GM19397 (cell line): ENCODE data around the gene CHTOP.
"Not testable (repeated sequence)": the region's sequence is repeated elsewhere in the genome, so short reads cannot be mapped to it uniquely, and the experiment has no call there.

Experiments used
- ATAC-seq: cut with Tn5 transposase; IDR thresholded peaks from one replicate; pipeline ENCODE4 v1.9.1; 2021; ENCODE audit warnings: mild to moderate bottlenecking, moderate library complexity; ENCODE audit not compliant: unreplicated experiment

The CHTOP gene

DNA sequence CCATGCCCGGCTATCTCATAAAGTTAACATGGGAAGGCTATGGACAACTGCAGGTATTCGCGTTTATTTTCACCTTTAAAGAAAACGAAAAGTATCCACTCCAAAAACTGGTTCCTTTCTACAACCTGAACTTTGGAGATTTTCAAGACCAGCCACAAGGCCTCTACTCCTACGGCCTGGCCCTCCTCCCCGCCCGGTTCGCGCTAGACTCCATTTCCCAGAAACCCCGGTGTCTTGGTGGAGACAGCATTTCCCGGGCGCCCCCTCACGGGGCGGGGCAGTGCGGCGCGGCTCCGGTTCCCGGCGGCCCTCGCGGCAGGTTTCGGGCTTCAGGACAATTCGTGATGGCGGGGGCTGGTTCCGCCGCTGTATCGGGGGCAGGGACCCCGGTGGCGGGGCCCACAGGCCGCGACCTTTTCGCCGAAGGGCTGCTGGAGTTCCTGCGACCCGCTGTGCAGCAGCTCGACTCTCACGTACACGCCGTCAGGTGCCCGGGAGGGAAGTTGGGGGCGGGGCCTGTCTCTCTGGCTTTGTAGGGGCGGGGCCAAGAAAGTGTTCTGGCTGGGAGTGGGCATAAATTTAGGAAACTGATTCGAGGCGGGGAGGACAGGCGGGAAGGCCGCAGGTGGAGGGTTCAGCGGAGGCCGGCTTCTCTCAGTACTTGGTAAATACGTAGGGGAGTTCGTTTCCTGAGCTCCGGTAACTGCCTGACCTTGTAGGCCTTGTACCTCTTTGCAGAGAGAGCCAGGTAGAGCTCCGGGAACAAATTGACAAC lies 24.7 kb downstream of the CHTOP start, which contains the start of gene SNAPIN:
Gene SNAPIN, plus strand, starts transcription at position 304 of the 775 bp plus-strand sequence. Its CDS starts 41 bp downstream, at position 345.
- ATAC-seq = peak; percentile 91

DNA sequence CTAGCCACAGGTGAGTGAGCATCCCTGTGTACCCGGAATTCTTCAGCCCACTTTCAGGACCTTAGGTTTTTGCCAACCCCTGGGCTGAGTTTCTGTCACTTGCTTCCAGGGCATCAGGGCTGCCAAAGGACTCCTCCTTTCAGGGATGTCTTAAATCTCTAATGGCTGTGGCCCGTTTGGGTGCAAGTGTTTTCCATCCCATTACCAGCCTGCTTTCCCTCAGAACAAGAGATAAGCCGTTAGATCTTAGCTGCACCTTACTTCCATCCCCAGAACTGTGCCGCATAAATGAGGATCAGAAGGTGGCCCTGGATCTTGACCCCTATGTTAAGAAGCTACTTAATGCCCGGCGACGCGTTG lies 25.3 kb downstream of the CHTOP start:
- no peak for ATAC-seq

DNA sequence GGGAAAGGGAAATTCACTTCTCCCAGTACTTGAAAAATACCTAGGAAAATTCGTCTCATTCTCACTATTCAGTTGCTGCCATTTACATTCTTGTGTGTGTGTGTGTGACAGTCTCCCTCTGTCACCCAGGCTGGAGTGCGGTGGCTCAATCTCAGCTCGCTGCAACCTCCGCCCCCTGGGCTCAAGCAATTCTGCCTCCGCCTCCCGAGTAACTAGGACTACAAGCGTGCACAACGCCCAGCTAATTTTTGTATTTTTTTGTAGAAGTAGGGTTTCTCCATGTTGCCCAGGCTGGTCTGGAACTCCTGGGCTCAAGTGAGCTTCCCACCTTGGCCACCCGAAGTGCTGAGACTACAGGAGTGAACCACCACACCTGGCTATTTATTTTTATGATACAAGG lies 25.8 kb downstream of the CHTOP start:
- no peak for ATAC-seq

DNA sequence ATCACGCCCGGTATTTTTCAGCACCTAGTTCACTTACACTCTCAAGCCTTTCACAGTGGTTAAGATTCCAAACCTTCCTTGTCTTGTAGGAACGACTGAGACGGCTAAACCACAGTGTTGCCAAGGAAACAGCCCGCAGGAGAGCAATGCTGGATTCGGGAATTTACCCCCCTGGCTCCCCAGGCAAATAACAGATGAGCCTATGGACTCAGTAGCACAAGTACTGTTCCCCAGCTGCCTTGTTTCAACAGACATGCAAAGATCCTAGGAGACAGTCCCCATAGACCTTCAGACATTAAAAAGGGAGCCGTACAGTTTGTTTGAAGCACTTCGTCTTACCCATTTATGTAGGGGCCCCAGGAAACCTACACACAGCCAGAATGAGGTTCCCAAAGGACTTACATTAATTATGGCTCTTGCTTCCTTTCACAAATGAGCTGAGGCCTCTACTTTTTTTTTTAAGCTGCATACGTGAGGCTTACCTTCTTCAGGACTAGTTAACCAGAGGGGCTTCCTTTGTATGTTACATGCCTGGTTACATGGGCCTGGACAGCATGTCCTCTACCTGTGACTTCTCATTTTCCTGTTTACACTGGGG lies 27.3 kb downstream of the CHTOP start:
- no peak for ATAC-seq

DNA sequence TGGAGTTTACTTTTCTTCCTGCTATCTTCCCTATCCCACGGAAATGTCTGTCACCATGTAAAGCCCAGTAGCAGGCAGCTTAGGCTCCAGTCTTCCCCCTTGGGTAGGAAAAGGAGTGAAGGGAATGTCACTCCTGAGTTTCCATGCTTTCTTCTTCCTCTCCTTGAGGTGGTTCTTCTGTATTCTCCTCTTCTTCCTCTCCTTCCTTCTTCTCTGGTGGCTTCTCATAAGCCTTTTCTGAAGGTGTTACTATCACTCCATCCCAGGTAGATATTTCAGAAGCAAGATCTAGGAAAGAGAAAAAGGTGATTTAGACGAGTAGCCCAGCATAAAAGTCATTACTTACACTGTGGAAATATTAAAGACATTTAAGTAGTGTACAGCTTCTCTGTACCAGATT lies 28.4 kb downstream of the CHTOP start:
- no peak for ATAC-seq

DNA sequence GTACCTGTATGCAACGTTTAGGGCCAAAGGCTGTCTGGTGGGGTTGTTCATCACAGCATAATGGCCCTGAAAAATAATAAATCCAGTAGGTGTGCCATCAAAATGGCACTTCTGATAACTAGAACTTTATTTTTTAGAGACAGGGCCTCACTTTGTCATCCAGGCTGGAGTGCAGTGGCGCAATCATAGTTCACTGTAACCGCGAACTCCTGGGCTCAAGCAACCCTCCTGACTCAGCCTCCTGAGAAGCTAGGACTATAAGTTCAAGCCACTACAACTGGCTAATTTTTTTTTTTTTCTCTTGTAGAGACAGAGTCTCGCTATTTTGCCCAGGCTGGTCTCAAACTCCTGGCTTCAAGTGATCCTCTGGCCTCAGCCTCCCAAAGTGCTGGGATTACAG lies 29.3 kb downstream of the CHTOP start:
- no peak for ATAC-seq

DNA sequence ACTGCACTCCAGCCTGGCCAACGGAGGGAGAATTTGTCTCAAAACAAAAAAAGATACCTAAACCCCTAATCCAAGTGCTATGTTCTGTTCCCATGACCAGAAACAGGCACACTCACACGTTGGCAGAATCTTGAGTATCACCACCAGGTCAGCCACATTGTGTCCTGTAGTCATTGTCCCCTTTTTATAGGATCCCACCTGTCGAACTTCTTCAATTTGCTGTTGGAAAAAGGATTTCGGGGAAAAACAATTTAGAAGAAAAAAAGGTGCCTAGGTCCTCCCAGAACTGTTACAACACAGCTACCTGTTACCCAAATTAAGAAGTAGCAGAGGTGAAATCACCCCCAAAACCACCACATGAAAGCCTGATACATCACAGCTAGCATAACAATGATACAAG lies 33.6 kb downstream of the CHTOP start:
- ATAC-seq = no peak

DNA sequence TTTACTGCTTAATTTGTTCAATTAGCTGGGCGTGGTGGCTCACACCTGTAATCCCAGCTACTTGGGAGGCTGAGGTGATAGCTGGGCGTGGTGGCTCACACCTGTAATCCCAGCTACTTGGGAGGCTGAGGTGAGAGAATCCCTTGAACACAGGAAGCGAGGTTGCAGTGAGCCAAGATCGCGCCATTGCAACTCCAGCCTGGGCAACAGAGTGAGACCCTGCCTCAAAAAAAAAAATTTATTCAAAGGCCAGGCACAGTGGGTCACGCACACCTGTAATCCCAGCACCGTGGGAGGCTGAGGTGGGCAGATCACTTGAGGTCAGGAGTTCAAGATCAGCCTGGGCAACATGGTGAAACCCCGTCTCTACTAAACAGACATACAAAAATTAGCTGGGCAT lies 34.8 kb downstream of the CHTOP start:
- ATAC-seq = not testable (repeated sequence)

DNA sequence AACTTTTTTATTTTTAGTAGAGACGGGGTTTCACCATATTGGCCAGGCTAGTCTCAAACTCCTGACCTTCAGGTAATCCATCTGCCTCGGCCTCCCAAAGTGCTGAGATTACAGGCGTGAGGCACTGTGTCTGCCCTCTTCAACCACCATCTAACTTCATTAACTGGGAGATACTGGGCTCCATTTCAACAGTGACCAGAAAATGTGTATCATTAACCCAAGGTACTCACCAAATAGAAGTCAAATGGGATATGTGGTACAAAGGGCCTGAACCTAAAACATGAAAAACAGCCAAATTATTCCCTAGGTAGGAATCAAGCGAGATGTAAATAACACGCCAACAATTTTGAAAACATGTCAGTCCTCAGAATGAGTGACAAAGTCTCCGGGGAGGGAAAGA lies 35.7 kb downstream of the CHTOP start:
- no peak for ATAC-seq

DNA sequence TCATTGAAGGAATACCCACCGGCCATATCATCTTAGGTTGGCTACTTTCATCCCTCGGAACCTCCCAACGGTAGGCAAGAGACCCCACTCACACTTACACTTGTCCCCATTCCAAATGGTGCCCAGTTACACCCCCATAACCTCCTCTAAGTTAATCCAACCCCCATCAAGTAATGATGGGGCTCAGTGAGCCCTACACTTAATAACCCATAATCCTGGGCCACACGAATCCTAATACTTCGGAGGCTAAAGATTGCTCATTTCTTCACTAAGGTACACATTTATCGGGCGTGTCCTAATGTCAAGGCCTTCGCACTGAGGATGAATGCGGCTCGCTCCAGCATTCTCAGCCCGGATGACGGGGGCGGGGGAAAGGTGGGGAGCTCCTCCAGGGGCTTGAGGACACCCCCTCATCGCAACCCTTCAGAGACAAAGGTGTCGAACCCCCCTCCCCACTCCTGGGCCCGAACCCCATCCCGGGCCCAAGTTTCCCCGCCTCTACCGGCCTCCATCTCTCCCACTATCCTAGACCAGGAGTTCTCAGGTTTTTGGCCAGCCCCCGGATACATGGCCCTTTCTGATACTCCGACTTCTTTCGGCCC lies 36.5 kb downstream of the CHTOP start:
- ATAC-seq = no peak

DNA sequence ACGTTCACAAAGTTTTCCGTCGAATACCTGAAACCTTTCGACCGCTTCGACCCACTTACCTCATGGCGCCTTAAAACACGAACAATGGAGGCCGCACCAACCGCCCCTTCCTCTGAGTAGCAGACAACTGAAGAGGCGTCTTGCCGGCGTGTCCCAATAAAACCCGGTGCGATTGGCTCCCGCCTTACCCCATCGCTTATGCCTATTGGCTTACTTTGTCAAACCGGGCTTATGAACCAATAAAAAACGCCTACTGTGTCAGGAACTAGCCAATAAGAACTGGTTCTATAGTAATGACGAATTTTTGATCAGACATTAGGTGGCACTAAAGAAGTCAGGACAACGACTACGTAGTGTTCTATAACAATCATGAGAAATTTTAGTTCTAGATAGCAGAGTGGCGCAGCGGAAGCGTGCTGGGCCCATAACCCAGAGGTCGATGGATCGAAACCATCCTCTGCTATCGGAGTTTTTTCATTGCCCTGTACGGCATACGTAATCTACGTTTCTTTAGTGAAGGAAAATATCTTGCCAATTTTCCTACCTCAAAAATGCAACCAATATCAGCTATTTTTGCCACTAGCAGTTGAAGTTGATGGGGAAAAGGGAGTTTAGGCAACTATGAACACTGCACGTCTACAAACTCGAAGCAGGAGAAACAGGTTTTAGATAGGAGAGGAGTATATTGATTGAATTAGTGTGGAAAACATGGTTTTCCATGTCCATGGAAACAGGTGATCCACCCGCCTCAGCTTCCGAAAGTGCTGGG lies 37.2 kb downstream of the CHTOP start, which contains the start of gene ILF2:
Gene ILF2, minus strand, starts transcription at position 135 of the 769 bp plus-strand sequence. Its CDS starts 71 bp downstream, at position 64.
- ATAC-seq = peak; percentile 90

DNA sequence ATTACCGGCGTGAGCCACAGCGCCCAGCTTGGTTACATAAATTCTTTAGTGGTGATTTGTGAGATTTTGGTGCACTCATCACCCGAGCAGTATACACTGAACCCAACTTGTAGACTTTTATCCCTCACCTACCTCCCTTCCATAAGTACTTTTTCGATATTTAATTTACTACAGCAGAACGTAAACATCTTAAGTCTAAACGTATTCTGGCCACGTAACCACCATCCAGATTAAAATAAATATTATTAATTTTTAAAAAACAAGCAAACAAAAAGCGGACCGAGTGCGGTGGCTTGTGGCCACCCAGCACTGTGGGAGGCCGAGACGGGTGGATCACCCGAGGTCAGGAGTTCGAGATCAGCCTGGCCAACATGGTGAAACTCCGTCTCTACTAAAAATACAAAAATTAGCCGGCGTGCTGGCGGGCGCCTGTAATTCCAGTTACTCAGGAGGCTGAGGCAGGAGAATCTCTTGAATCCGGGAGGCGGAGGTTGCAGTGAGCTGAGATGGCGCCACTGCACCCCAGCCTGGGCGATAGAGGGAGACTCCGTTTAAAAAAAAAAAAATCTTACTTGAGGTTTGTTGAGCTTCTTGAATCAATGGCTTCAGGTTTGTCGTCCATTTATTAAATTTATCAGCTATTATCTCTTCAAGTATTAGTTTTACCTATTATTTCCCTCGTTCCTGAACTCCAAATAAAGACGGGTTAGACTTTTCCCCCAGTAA lies 37.9 kb downstream of the CHTOP start:
- peak; percentile 14 for ATAC-seq

DNA sequence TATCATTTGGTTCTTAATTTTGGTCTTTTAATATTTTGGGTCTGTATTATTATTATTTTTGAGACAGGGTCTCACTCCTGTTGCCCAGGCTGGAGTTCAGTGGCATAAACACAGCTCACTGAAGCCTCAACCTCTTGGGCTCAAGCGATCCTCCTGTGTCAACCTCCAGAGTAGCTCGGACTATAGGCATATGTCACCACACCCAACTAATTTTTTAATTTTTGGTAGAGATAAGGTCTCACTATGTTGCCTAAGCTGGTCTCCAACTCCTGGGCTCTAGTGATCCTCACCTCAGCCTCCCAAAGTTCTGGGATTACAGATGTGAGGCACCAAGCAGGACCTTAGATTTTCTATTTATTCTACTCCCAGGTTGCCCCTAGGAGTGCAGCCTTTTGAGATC lies 39.6 kb downstream of the CHTOP start:
- no peak for ATAC-seq

DNA sequence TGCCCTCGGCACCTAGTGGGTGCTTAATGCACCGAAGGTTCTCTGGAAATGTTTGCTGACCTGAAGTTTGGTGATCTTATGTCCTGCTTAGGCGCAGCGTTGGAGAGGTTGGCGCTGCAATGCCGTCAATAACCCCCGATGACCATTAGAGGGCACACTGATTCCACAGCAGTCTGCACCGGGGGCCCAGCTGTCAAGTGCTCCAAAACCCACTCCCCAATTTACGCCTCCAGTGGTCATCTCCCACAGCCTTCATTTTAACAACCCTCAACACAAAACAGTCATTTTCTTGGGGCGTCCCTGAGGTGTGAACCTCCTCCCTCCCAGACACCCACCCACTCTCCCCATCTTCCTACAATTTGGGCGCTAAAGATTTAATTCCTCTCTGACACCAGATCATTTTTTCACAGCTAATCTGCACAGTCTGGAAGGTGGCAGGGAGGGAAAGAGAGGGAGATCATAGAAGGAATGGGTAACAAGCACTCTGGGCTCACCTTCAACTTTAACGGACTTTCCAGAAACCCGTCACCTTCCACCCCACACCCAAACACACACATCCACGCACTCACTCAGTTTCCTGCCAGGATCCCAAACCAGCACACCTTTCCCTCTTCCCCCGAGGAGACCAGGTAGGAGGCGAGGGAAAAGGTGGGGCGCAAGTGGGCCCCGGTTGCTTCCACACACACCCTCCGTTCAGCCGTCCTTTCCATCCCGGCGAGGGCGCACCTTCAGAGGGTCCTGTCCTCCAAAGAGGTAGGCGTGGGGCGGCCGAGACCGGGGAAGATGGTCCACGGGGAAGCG lies 44.1 kb downstream of the CHTOP start:
- no peak for ATAC-seq

DNA sequence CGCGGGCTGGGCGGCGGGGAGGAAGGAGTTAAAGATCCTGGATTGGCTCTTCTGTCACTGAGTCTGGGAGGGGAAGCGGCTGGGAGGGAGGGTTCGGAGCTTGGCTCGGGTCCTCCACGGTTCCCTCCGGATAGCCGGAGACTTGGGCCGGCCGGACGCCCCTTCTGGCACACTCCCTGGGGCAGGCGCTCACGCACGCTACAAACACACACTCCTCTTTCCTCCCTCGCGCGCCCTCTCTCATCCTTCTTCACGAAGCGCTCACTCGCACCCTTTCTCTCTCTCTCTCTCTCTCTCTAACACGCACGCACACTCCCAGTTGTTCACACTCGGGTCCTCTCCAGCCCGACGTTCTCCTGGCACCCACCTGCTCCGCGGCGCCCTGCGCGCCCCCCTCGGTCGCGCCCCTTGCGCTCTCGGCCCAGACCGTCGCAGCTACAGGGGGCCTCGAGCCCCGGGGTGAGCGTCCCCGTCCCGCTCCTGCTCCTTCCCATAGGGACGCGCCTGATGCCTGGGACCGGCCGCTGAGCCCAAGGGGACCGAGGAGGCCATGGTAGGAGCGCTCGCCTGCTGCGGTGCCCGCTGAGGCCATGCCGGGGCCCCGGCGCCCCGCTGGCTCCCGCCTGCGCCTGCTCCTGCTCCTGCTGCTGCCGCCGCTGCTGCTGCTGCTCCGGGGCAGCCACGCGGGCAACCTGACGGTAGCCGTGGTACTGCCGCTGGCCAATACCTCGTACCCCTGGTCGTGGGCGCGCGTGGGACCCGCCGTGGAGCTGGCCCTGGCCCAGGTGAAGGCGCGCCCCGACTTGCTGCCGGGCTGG lies 44.9 kb downstream of the CHTOP start, which contains the start of gene NPR1:
Gene NPR1, plus strand, starts transcription at position 170 of the 818 bp plus-strand sequence. Its CDS starts 421 bp downstream, at position 591.
- ATAC-seq = no peak

DNA sequence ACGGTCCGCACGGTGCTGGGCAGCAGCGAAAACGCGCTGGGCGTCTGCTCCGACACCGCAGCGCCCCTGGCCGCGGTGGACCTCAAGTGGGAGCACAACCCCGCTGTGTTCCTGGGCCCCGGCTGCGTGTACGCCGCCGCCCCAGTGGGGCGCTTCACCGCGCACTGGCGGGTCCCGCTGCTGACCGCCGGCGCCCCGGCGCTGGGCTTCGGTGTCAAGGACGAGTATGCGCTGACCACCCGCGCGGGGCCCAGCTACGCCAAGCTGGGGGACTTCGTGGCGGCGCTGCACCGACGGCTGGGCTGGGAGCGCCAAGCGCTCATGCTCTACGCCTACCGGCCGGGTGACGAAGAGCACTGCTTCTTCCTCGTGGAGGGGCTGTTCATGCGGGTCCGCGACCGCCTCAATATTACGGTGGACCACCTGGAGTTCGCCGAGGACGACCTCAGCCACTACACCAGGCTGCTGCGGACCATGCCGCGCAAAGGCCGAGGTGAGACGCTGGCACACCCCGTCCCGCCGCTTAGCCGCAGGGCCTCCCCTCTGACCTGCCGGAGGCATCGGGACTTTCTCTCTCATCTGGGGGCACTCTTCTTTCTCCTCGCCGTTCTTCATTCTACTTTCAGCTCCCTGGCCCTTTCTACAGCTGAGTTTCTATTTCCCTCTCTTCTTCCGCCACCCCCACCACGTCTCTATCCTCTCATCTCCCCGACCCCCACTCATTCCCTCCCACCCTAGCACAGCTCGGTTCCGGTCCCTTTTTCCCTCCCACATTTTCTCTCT lies 45.7 kb downstream of the CHTOP start:
- no peak for ATAC-seq

DNA sequence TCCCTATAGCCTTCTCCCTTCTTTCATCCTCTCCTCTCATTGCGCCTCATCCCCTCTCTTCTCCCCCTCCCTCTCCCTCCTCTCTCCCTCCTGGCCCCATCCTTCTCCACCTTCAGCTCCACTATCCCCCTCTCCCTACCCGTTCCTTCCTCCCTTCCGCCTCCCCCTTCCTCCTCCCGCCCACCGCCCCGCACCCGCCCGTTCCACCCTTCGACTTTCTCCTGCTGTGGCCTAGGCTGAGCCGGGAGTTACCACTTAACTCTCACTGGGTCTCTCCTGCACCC lies 46.2 kb downstream of the CHTOP start:
- no peak for ATAC-seq

DNA sequence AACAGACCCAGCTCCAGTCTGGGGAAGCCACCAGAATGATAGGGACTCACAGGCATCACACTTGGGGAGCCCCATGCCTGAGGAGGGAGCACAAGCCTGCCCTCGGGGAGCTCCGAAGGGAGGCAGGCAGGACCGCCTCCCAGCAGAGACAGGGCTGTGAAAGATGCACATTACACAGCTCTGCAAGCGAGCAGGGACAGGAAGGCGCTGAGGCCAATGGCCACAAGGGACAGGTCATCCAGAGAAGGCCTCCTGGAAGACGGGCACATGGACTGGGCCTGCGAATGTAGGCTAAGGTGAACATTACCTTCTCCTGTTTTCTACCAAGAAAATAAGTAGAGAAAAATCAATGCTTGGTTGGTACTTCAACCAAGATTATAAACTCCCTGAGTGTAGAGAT lies 48.9 kb downstream of the CHTOP start:
- no peak for ATAC-seq
